NCI-H345 treated with DMSO at 0.1 percent for 48 hours (cell line): Measurements from ENCODE around the gene RNASET2.

Source experiments
- DNase-seq: peaks from one replicate; lab custom pipeline; 2025; ENCODE audit not compliant: unreplicated experiment; lab: John Stamatoyannopoulos, UW

Gene RNASET2

GRCh38 chr6:166970776-166971175 lies 14.4 kb upstream of the RNASET2 start:
- DNase-seq = no peak

- DNase-seq = no peak
Measured at GRCh38 chr6:166970091-166970490, 13.7 kb upstream of the RNASET2 start.

- no peak for DNase-seq
Measured at GRCh38 chr6:166969390-166970002, 13.1 kb upstream of the RNASET2 start.

- DNase-seq = no peak
Measured at GRCh38 chr6:166966268-166966667, 9.9 kb upstream of the RNASET2 start.

- no peak for DNase-seq
Measured at GRCh38 chr6:166960609-166960978, 4.2 kb upstream of the RNASET2 start.

GRCh38 chr6:166959911-166960608 lies 3.7 kb upstream of the RNASET2 start:
- no peak for DNase-seq

- no peak for DNase-seq
Measured at GRCh38 chr6:166958926-166959861, 2.8 kb upstream of the RNASET2 start.

GRCh38 chr6:166957805-166958076 lies 1.4 kb upstream of the RNASET2 start:
- no peak for DNase-seq

GRCh38 chr6:166957087-166957804 lies 896 bp upstream of the RNASET2 start:
- DNase-seq = peak; percentile 61

GRCh38 chr6:166955865-166956443 lies 396 bp downstream of the RNASET2 start:
- DNase-seq = no peak

- no peak for DNase-seq
Measured at GRCh38 chr6:166955121-166955864, 1.1 kb downstream of the RNASET2 start.

GRCh38 chr6:166954118-166954713 lies 2.1 kb downstream of the RNASET2 start:
- no peak for DNase-seq

- DNase-seq = no peak
Measured at GRCh38 chr6:166952567-166953486, 3.5 kb downstream of the RNASET2 start.

GRCh38 chr6:166952121-166952520 lies 4.2 kb downstream of the RNASET2 start:
- no peak for DNase-seq

GRCh38 chr6:166951670-166952060 lies 4.7 kb downstream of the RNASET2 start:
- no peak for DNase-seq

- peak; percentile 28 for DNase-seq
Measured at GRCh38 chr6:166950892-166951669, 5.3 kb downstream of the RNASET2 start.

GRCh38 chr6:166950443-166950821 lies 5.9 kb downstream of the RNASET2 start:
- DNase-seq = no peak
